ENCODE results near the gene ROR2. TPM values are rescaled to one million over a fixed set of nuclear protein-coding genes. Genes with fewer than 3 reads are reported as not detected.

The ROR2 gene
- total and polyA plus RNA-seq, 2 of the 8 experiments (the other 6 are each of a cell fraction or from before 2014, with no cell fraction given) = 2.7 to 4.3 TPM

- Histone ChIP-seq H2BK120ac (replicated peaks; ENCODE audit: low read depth, low read length) (no peak overlapping the region), H2AFZ (ENCODE audit: low read length) (no peak overlapping the region), H2BK12ac (ENCODE audit: low read depth, low read length) (no peak overlapping the region), H3K23me2 (ENCODE audit: low read depth, low read length) (no peaks in the 10 kb centered on the region), H3K36me3 (ENCODE audit: control insufficient read depth in 2 of 4, insufficient read depth in 4 of 4, low read length in 3 of 4) (no peaks in the 10 kb centered on the region), H2BK15ac (ENCODE audit: low read length) (no peak overlapping the region), H3K27me3 (replicated peaks in 1 of 4; ENCODE audit: control insufficient read depth in 3 of 4, extremely low read depth in 1 of 4, insufficient read depth in 3 of 4, low read length in 3 of 4) (no peaks in the 10 kb centered on the region), H3K14ac (ENCODE audit: insufficient read length) (no peak overlapping the region), H4K5ac (ENCODE audit: insufficient read length, low read depth, low read length) (no peak overlapping the region), H3K18ac (ENCODE audit: extremely low read depth, low read length) (no peak overlapping the region), H3K79me2 (ENCODE audit: control insufficient read depth in 1 of 2, insufficient read depth in 2 of 2, low read length in 2 of 2) (no peaks in the 10 kb centered on the region), H4K20me1 (replicated peaks in 1 of 2; ENCODE audit: control insufficient read depth in 1 of 2, insufficient read depth in 2 of 2, low read length in 2 of 2) (no peaks in the 10 kb centered on the region), H3K23ac (ENCODE audit: insufficient read length) (no peak overlapping the region), H3K4me1 (replicated peaks in 1 of 4; ENCODE audit: control insufficient read depth in 3 of 4, insufficient read depth in 4 of 4, low read length in 3 of 4) (peaks cover 0 to 7% (median 2%) of the 10 kb centered on the region in 4 experiments; a peak in 3 of 7 replicates), H3K9ac (replicated peaks in 1 of 4; ENCODE audit: extremely low read depth in 1 of 4, low read depth in 3 of 4, low read length in 3 of 4) (no peak overlapping the region), H2AK5ac (ENCODE audit: low read depth, low read length) (no peak overlapping the region), H3K27ac (ENCODE audit: low read depth, low read length) (no peak overlapping the region), H4K8ac (ENCODE audit: extremely low read depth, insufficient read depth, low read length) (no peak overlapping the region), H2BK5ac (ENCODE audit: low read depth, low read length) (no peak overlapping the region), H2BK20ac (ENCODE audit: low read length) (no peak overlapping the region), H3K4ac (replicated peaks; ENCODE audit: insufficient read length, low read depth, low read length) (no peak overlapping the region), H3K9me3 (ENCODE audit: insufficient read depth in 2 of 2, low read depth in 1 of 2, low read length in 1 of 2) (no peaks in the 10 kb centered on the region), H4K91ac (replicated peaks; ENCODE audit: insufficient read length, low read length) (no peak overlapping the region), H3K79me1 (ENCODE audit: low read depth, low read length) (no peaks in the 10 kb centered on the region), H3K4me2 (ENCODE audit: insufficient read depth in 1 of 2, low read depth in 2 of 2, low read length in 2 of 2) (no peak overlapping the region), H3K4me3 (ENCODE audit: extremely low read depth in 1 of 4, insufficient read depth in 2 of 4, low read depth in 3 of 4, low read length in 4 of 4) (no peak overlapping the region), H3K56ac (replicated peaks; ENCODE audit: insufficient read length, low read depth, low read length) (no peak overlapping the region)
- DNase-seq (ENCODE audit: low read depth in 1 of 2, low spot score in 2 of 2) = no peak
- POLR2A ChIA-PET (ENCODE audit: partially characterized antibody) = no interaction called here
- FAIRE-seq = no peak
- CTCF ChIA-PET (ENCODE audit: partially characterized antibody) = interaction anchor here (0.9 kb wide), 1 partner anchor 744 kb away, joined by 5 read pairs; no protein-coding TSS in a partner anchor
- WGBS, 2 experiments (ENCODE audit: extremely low coverage in 1 of 2, insufficient coverage in 1 of 2, insufficient read length in 1 of 2, insufficient replicate concordance in 2 of 2, low coverage in 1 of 2, low lambda C conversion rate in 2 of 2, missing lambda C conversion rate in 1 of 2) = 90% methylated on average over 8 of the region's 8 CpGs; no CpG with 5 or more reads in 1 of the 2 experiments
- TF ChIP-seq SAP30 (IDR thresholded peaks at IDR 0.05; ENCODE audit: insufficient read depth, insufficient replicate concordance, low read length) = no peak
- TF ChIP-seq E2F6 (IDR thresholded peaks at IDR 0.05) = no peak
- no peak for TF ChIP-seq ATF2 (IDR thresholded peaks at IDR 0.05; ENCODE audit: low read length)
- TF ChIP-seq USF2 (IDR thresholded peaks at IDR 0.05; ENCODE audit: low read length) = no peak
- TF ChIP-seq TCF12 (IDR thresholded peaks at IDR 0.05; ENCODE audit: low read depth, low read length) = no peak
- no peak for TF ChIP-seq CEBPB (IDR thresholded peaks at IDR 0.05; ENCODE audit: low read depth, low read length)
- no peak for TF ChIP-seq SIX5 (IDR thresholded peaks at IDR 0.05; ENCODE audit: low read depth, low read length)
- no peak for TF ChIP-seq BCL11A (IDR thresholded peaks at IDR 0.05; ENCODE audit: low read depth in 2 of 2, low read length in 2 of 2)
- no peak for TF ChIP-seq RXRA (IDR thresholded peaks at IDR 0.05; ENCODE audit: insufficient read depth, low read depth, low read length)
Measured at GRCh38 chr9:91664663-91665062, 285.4 kb downstream of the ROR2 start.

Measured in H1 (cell line).